ENCODE results near the gene TRIO.

- TF ChIP-seq L3MBTL2 (conservative IDR thresholded peaks at IDR 0.05) (no peak), BHLHE40 (IDR thresholded peaks at IDR 0.05; ENCODE audit: borderline replicate concordance) (no peak), SP1 (IDR thresholded peaks at IDR 0.05) (no peak), FOXA1 (IDR thresholded peaks at IDR 0.05) (no peak), LEF1 (IDR thresholded peaks at IDR 0.05; ENCODE audit: borderline replicate concordance) (no peak), FOXM1 (IDR thresholded peaks at IDR 0.05; ENCODE audit: borderline replicate concordance) (no peak), SUZ12 (IDR thresholded peaks at IDR 0.05) (no peak), ELF4 (IDR thresholded peaks at IDR 0.05) (no peak), CTBP1 (IDR thresholded peaks at IDR 0.05; ENCODE audit: borderline replicate concordance) (no peak)
These were observed 219.3 kb downstream of the TRIO start for GRCh38 chr5:14362491-14362890.
